SU-DHL-6 (cell line): ENCODE measurements around the gene MYCBP.

Source experiments
- H2AFZ ChIP-seq: fragments of 200-600 bp; sonication (generic); 2 replicates; pipeline ENCODE4 v1.6.1; 2014; ENCODE audit warnings: low read depth, mild to moderate bottlenecking, moderate library complexity, mixed read lengths, antibody characterized with exemption, low read length; ENCODE audit not compliant: severe bottlenecking
- H3F3A ChIP-seq: fragments of 200-600 bp; shearing (Covaris generic); 2 replicates; pipeline ENCODE4 v1.6.0; 2016; ENCODE audit warnings: antibody characterized with exemption, mild to moderate bottlenecking; ENCODE audit not compliant: insufficient read depth
- H3K27ac ChIP-seq: fragments of 200-600 bp; sonication (generic); 2 replicates; pipeline ENCODE4 v1.5.1; 2016; ENCODE audit warnings: low read depth, mild to moderate bottlenecking, low read length, moderate library complexity, mixed read lengths
- H3K27me3 ChIP-seq: fragments of 200-600 bp; sonication (generic), shearing (Covaris generic); 2 replicates; pipeline ENCODE4 v1.6.0; 2014; ENCODE audit warnings: mild to moderate bottlenecking, low read length
- H3K36me3 ChIP-seq: fragments of 200-600 bp; sonication (generic); 2 replicates; pipeline ENCODE4 v1.6.1; 2014; ENCODE audit warnings: mild to moderate bottlenecking, low read length, mixed read lengths
- H3K4me2 ChIP-seq: fragments of 300-600, 200-600 bp; shearing (Covaris generic), sonication (generic); 2 replicates; pipeline ENCODE4 v1.6.0; 2014; ENCODE audit warnings: low read length, low read depth, mild to moderate bottlenecking; ENCODE audit not compliant: poor library complexity, severe bottlenecking
- H3K4me3 ChIP-seq: fragments of 200-600 bp; sonication (generic); 2 replicates; pipeline ENCODE4 v1.5.1; 2014; ENCODE audit warnings: antibody characterized with exemption, low read length, mild to moderate bottlenecking, mixed read lengths; ENCODE audit not compliant: insufficient read depth, poor library complexity, severe bottlenecking
- H3K79me2 ChIP-seq: fragments of 200-600 bp; sonication (generic); 2 replicates; pipeline ENCODE4 v1.6.1; 2014; ENCODE audit warnings: mild to moderate bottlenecking, low read length, moderate library complexity; ENCODE audit not compliant: insufficient read depth
- H3K9ac ChIP-seq: fragments of 200-600 bp; sonication (generic); 2 replicates; pipeline ENCODE4 v1.7.0; 2014; ENCODE audit warnings: mild to moderate bottlenecking, low read length
- H3K9me2 ChIP-seq: fragments of 200-600 bp; sonication (generic); replicated peaks from 2 replicates; pipeline ENCODE4 v1.6.1; 2014; ENCODE audit warnings: low read length; ENCODE audit not compliant: insufficient read depth
- H3K9me3 ChIP-seq: fragments of 200-600 bp; sonication (generic); 2 replicates; pipeline ENCODE4 v1.6.1; 2014; ENCODE audit warnings: low read length, mixed read lengths; ENCODE audit not compliant: insufficient read depth
- H4K20me1 ChIP-seq: fragments of 200-600 bp; sonication (generic); 2 replicates; pipeline ENCODE4 v1.6.1; 2014; ENCODE audit warnings: low read depth, mild to moderate bottlenecking, antibody characterized with exemption, low read length, moderate library complexity, mixed read lengths
- CTCF ChIP-seq: fragments of 200-600 bp; sonication (generic); IDR thresholded peaks from one replicate; pipeline ENCODE4 v1.5.1; 2017; ENCODE audit warnings: antibody characterized with exemption, mild to moderate bottlenecking, low read length, moderate library complexity; ENCODE audit not compliant: insufficient read depth, poor library complexity, severe bottlenecking
- EZH2phosphoT487 ChIP-seq: fragments of 200-600 bp; sonication (generic), shearing (Covaris generic); conservative IDR thresholded peaks from 2 replicates; pipeline ENCODE4 v1.6.1; 2018; ENCODE audit warnings: mild to moderate bottlenecking, antibody characterized with exemption, low read length, moderate library complexity, mixed read lengths

MYCBP gene

GRCh38 chr1:38827318-38827717, 45.8 kb downstream of the MYCBP start:
- Histone ChIP-seq H3K27ac (no peak overlapping the region), H3K4me3 (no peak overlapping the region), H4K20me1 (no peaks in the 10 kb centered on the region), H3K27me3 (no peaks in the 10 kb centered on the region), H3K9me3 (no peaks in the 10 kb centered on the region), H3K9me2 (no peaks in the 10 kb centered on the region), H2AFZ (no peak overlapping the region), H3K4me2 (no peak overlapping the region), H3K79me2 (no peaks in the 10 kb centered on the region), H3K9ac (no peak overlapping the region), H3F3A (no peaks in the 10 kb centered on the region), H3K36me3 (no peaks in the 10 kb centered on the region)
- TF ChIP-seq CTCF: no peak
- no peak for TF ChIP-seq EZH2phosphoT487

DNA sequence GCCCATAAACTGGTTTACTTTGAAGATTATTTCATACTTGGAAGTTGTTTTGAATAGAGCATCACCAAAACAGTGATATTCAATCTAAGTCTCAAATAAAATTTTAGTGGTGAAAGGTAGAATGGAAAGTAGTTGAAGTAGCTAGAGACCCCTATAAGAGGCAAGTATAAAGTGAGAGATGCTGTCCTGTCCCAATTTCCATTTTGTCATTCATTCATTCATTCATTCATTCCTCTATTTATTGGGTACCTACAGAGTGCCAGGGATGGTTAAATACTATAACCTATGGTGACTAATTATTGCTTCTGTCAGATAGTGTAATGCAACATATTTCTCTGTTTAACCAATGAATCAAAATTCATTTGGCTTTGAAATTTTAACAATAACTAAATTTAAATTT, 46.3 kb downstream of the MYCBP start:
- H3K27me3 ChIP-seq: no peaks in the 10 kb centered on the region
- H3K27ac ChIP-seq: no peak overlapping the region
- no peak overlapping the region for H3K4me3 ChIP-seq

DNA sequence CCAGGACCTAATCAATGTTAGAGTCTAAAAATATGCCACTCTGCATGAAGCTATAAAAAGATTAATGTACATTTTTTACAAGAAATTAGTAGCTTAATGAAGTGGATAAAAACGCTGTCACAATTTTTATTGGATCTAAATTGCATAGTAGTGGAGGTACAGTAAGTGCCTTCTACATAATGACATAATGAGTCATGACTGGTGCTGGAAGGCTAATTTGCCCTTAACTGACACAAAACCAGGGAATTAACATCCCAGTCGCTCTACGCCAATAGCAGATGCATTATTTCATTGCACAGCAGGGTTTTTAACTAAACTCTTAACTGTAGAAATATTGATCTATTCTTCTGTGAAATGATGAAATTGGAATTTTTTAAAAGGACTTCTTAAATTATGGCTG, 46.9 kb downstream of the MYCBP start:
- no peak overlapping the region for H3K9ac ChIP-seq
- TF ChIP-seq CTCF (no peak), EZH2phosphoT487 (no peak)
- H3K4me3 ChIP-seq: no peak overlapping the region
- no peaks in the 10 kb centered on the region for H3K9me3 ChIP-seq
- H4K20me1 ChIP-seq: no peaks in the 10 kb centered on the region
- H3K79me2 ChIP-seq: no peaks in the 10 kb centered on the region
- H2AFZ ChIP-seq: no peak overlapping the region
- H3K36me3 ChIP-seq: no peaks in the 10 kb centered on the region
- H3F3A ChIP-seq: no peaks in the 10 kb centered on the region
- no peak overlapping the region for H3K27ac ChIP-seq
- no peaks in the 10 kb centered on the region for H3K9me2 ChIP-seq
- no peak overlapping the region for H3K4me2 ChIP-seq
- no peaks in the 10 kb centered on the region for H3K27me3 ChIP-seq

More for the DNA sequence above, 46.3 kb downstream of the MYCBP start:
- Histone ChIP-seq H3K36me3 (no peaks in the 10 kb centered on the region), H3K4me2 (no peak overlapping the region), H3K9ac (no peak overlapping the region), H2AFZ (no peak overlapping the region), H3K9me2 (no peaks in the 10 kb centered on the region), H3K9me3 (no peaks in the 10 kb centered on the region), H3K79me2 (no peaks in the 10 kb centered on the region), H4K20me1 (no peaks in the 10 kb centered on the region), H3F3A (no peaks in the 10 kb centered on the region)
- TF ChIP-seq CTCF: no peak
- no peak for TF ChIP-seq EZH2phosphoT487

- Histone ChIP-seq H4K20me1 (no peaks in the 10 kb centered on the region), H3K9me3 (no peaks in the 10 kb centered on the region), H3K9me2 (no peaks in the 10 kb centered on the region), H3K4me3 (no peak overlapping the region), H3K4me2 (no peak overlapping the region), H3K27me3 (no peaks in the 10 kb centered on the region), H3K9ac (no peak overlapping the region), H2AFZ (no peak overlapping the region), H3K27ac (no peak overlapping the region), H3K79me2 (no peaks in the 10 kb centered on the region), H3K36me3 (no peaks in the 10 kb centered on the region), H3F3A (no peaks in the 10 kb centered on the region)
- TF ChIP-seq CTCF (no peak), EZH2phosphoT487 (no peak)
These were observed 52.3 kb downstream of the MYCBP start for GRCh38 chr1:38820860-38821259.
